Esophagus muscularis mucosa (tissue), 4 donors: Measurements from ENCODE around the gene PANK2.
"Not testable (repeated sequence)": the region's sequence is repeated elsewhere in the genome, so short reads cannot be mapped to it uniquely, and the experiment has no call there.

ENCODE experiments used
- CTCF ChIP-seq, 3 experiments: fragments of 200-600 bp in 2 of 3; fragments of 450-650 bp in 1 of 3; sonication (generic) in 2 of 3; IDR thresholded peaks; one replicate each; pipeline ENCODE4 v1.5.1; 2017 to 2019; ENCODE audit warnings: antibody characterized with exemption in 3 of 3, mild to moderate bottlenecking in 2 of 3, moderate library complexity in 1 of 3
- EP300 ChIP-seq: sonication (generic); formaldehyde crosslinking; IDR thresholded peaks from one replicate; pipeline ENCODE4 v1.6.1; 2017; ENCODE audit warnings: antibody characterized with exemption
- POLR2A ChIP-seq: fragments of 450-650 bp; IDR thresholded peaks from one replicate; pipeline ENCODE4 v1.6.1; 2017; ENCODE audit warnings: antibody characterized with exemption, moderate library complexity, mild to moderate bottlenecking, low read depth
- POLR2AphosphoS5 ChIP-seq, 2 donors: sonication (generic); formaldehyde crosslinking; IDR thresholded peaks; one replicate each; pipeline ENCODE4 v1.6.1; 2017; ENCODE audit warnings: antibody characterized with exemption in 2 of 2

- not testable (repeated sequence) for TF ChIP-seq EP300; CTCF (IDR thresholded peaks at IDR 0.05); POLR2A; POLR2AphosphoS5 (IDR thresholded peaks at IDR 0.05)
Observed at GRCh38 chr20:3878921-3879274, 10.3 kb upstream of the PANK2 start.
